GM19452 (cell line): Measurements from ENCODE around the gene FOLR2.
"Not testable (repeated sequence)": the region's sequence is repeated elsewhere in the genome, so short reads cannot be mapped to it uniquely, and the experiment has no call there.

Source experiments
- ATAC-seq: cut with Tn5 transposase; IDR thresholded peaks from one replicate; pipeline ENCODE4 v1.9.1; 2021; ENCODE audit not compliant: unreplicated experiment

FOLR2 gene

GRCh38 chr11:72216638-72217037, at the start of gene FOLR2:
Gene FOLR2, plus strand, starts transcription at chr11:72216794. Its CDS starts 1,791 bp downstream, at chr11:72218585.
- ATAC-seq: no peak

GRCh38 chr11:72169046-72169555, 47.5 kb upstream of the FOLR2 start:
- ATAC-seq: not testable (repeated sequence)

- not testable (repeated sequence) for ATAC-seq
These were observed 46.8 kb upstream of the FOLR2 start for GRCh38 chr11:72169754-72170153.

GRCh38 chr11:72172043-72172442, 44.6 kb upstream of the FOLR2 start:
- not testable (repeated sequence) for ATAC-seq

- ATAC-seq: no peak
These were observed 43.3 kb upstream of the FOLR2 start for GRCh38 chr11:72173291-72173690.

- no peak for ATAC-seq
These were observed 42.1 kb upstream of the FOLR2 start for GRCh38 chr11:72174302-72175070.

GRCh38 chr11:72177656-72178055, 38.9 kb upstream of the FOLR2 start:
- no peak for ATAC-seq

GRCh38 chr11:72179049-72179803, 37.4 kb upstream of the FOLR2 start:
- ATAC-seq: no peak

- ATAC-seq: no peak
These were observed 36.7 kb upstream of the FOLR2 start for GRCh38 chr11:72179804-72180396.

GRCh38 chr11:72180892-72181552, 35.6 kb upstream of the FOLR2 start:
- ATAC-seq: not testable (repeated sequence)

GRCh38 chr11:72181553-72181958, 35.0 kb upstream of the FOLR2 start:
- ATAC-seq: not testable (repeated sequence)

GRCh38 chr11:72188267-72188666, 28.3 kb upstream of the FOLR2 start:
- ATAC-seq: no peak

- ATAC-seq: no peak
These were observed 26.9 kb upstream of the FOLR2 start for GRCh38 chr11:72189455-72190250.

GRCh38 chr11:72190631-72191071, 25.9 kb upstream of the FOLR2 start:
- ATAC-seq: no peak

- no peak for ATAC-seq
These were observed 24.6 kb upstream of the FOLR2 start, which contains the start of gene FOLR1 for GRCh38 chr11:72191961-72192381. Gene FOLR1, plus strand, starts transcription at chr11:72192140. Its CDS starts 34 bp downstream, at chr11:72192174.

- no peak for ATAC-seq
These were observed 20.9 kb upstream of the FOLR2 start for GRCh38 chr11:72195518-72196270.

GRCh38 chr11:72201445-72201844, 15.1 kb upstream of the FOLR2 start:
- ATAC-seq: not testable (repeated sequence)

GRCh38 chr11:72202571-72202970, 14.0 kb upstream of the FOLR2 start:
- no peak for ATAC-seq

GRCh38 chr11:72203163-72203562, 13.4 kb upstream of the FOLR2 start:
- no peak for ATAC-seq
